SK-N-SH treated with all-trans-retinoic acid at 6 μM for 48 hours (cell line): ENCODE results near the gene CBR1.

Experiments used
- OSR1 ChIP-seq: fragments of 250-450 bp; sonication (Bioruptor Pico); IDR thresholded peaks from 2 replicates; pipeline ENCODE4 v1.8.0; 2022; ENCODE audit warnings: moderate library complexity, mild to moderate bottlenecking, inconsistent platforms
- ZFP30 ChIP-seq: fragments of 450-650 bp; formaldehyde crosslinking; IDR thresholded peaks from 2 replicates; pipeline ENCODE4 v1.5.0; 2022; ENCODE audit warnings: mild to moderate bottlenecking, moderate library complexity

GRCh38 chr21:36059823-36060158 lies 10.0 kb upstream of the CBR1 start:
- TF ChIP-seq OSR1 (CRISPR knock-in tag): no peak
- no peak for TF ChIP-seq ZFP30 (CRISPR knock-in tag)
